Neural cell (in vitro differentiated cells): ENCODE measurements around the gene CDC37L1. TPM values are rescaled to one million over a fixed set of nuclear protein-coding genes. Genes with fewer than 3 reads are reported as not detected.

ENCODE experiments used
- H2AFZ ChIP-seq: fragments of 200-600, 300-800 bp; sonication (generic), shearing (Covaris generic); 2 replicates; pipeline ENCODE4 v1.6.0; 2014; ENCODE audit warnings: low read depth, mild to moderate bottlenecking, antibody characterized with exemption, low read length, moderate library complexity
- H3F3A ChIP-seq: fragments of 200-600 bp; shearing (Covaris generic); 2 replicates; pipeline ENCODE4 v1.6.1; 2016; ENCODE audit warnings: mild to moderate bottlenecking, moderate library complexity, mixed read lengths, antibody characterized with exemption, low read length; ENCODE audit not compliant: insufficient read depth, poor library complexity, severe bottlenecking
- H3K27ac ChIP-seq: fragments of 200-600, 300-800 bp; sonication (generic), shearing (Covaris generic); 2 replicates; pipeline ENCODE4 v1.5.1; 2014; ENCODE audit warnings: mild to moderate bottlenecking, low read length, moderate library complexity
- H3K27me3 ChIP-seq: fragments of 300-800, 200-600 bp; sonication (generic), shearing (Covaris generic); 2 replicates; pipeline ENCODE4 v1.6.0; 2014; ENCODE audit warnings: mild to moderate bottlenecking, low read depth, low read length, moderate library complexity; ENCODE audit not compliant: insufficient read depth
- H3K36me3 ChIP-seq: fragments of 300-800, 200-600 bp; sonication (generic), shearing (Covaris generic); 2 replicates; pipeline ENCODE4 v1.5.1; 2014; ENCODE audit warnings: mild to moderate bottlenecking, antibody characterized with exemption, low read length, moderate library complexity; ENCODE audit not compliant: insufficient read depth
- H3K4me2 ChIP-seq: fragments of 300-800, 200-600 bp; sonication (generic), shearing (Covaris generic); 2 replicates; pipeline ENCODE4 v1.6.0; 2014; ENCODE audit warnings: mild to moderate bottlenecking, low read length
- H3K4me3 ChIP-seq: fragments of 300-800, 200-600 bp; sonication (generic), shearing (Covaris generic); 2 replicates; pipeline ENCODE4 v1.5.1; 2014; ENCODE audit warnings: mild to moderate bottlenecking, low read length, moderate library complexity
- H3K79me2 ChIP-seq: fragments of 200-600 bp; shearing (Covaris generic); replicated peaks from 2 replicates; pipeline ENCODE4 v1.6.0; 2014; ENCODE audit warnings: mild to moderate bottlenecking, low read length, moderate library complexity; ENCODE audit not compliant: insufficient read depth
- H3K9ac ChIP-seq: fragments of 300-800, 200-600 bp; sonication (generic), shearing (Covaris generic); 2 replicates; pipeline ENCODE4 v1.6.1; 2016; ENCODE audit warnings: mild to moderate bottlenecking, low read length, mixed read lengths
- H3K9me2 ChIP-seq: fragments of 200-600 bp; shearing (Covaris generic); 2 replicates; pipeline ENCODE4 v1.6.1; 2016; ENCODE audit warnings: mild to moderate bottlenecking, low read length, mixed read lengths; ENCODE audit not compliant: insufficient read depth
- H3K9me3 ChIP-seq: fragments of 200-600, 300-800 bp; sonication (generic), shearing (Covaris generic); 2 replicates; pipeline ENCODE4 v1.6.1; 2016; ENCODE audit warnings: mild to moderate bottlenecking, mixed run types, low read length, moderate library complexity, mixed read lengths
- H4K20me1 ChIP-seq: fragments of 200-600 bp; shearing (Covaris generic); 2 replicates; pipeline ENCODE4 v1.6.1; 2016; ENCODE audit warnings: mild to moderate bottlenecking, mixed run types; ENCODE audit not compliant: insufficient read depth
- EP300 ChIP-seq: fragments of 450-650 bp; conservative IDR thresholded peaks from 2 replicates; pipeline ENCODE4 v1.6.1; 2014; ENCODE audit warnings: antibody characterized with exemption, mild to moderate bottlenecking, moderate library complexity; ENCODE audit not compliant: poor library complexity, severe bottlenecking
- EZH2 ChIP-seq: fragments of 200-600, 300-800 bp; shearing (Covaris generic), sonication (generic); IDR thresholded peaks from 2 replicates; pipeline ENCODE4 v1.6.1; 2014; ENCODE audit warnings: antibody characterized with exemption, low read length, borderline replicate concordance, mild to moderate bottlenecking; ENCODE audit not compliant: insufficient read depth, poor library complexity, severe bottlenecking
- MXI1 ChIP-seq: fragments of 450-650 bp; conservative IDR thresholded peaks from 2 replicates; pipeline ENCODE4 v1.6.1; 2014; ENCODE audit warnings: antibody characterized with exemption, mild to moderate bottlenecking; ENCODE audit not compliant: poor library complexity, severe bottlenecking
- POLR2AphosphoS5 ChIP-seq: IDR thresholded peaks from 2 replicates; pipeline ENCODE4 v1.6.1; 2012
- RAD21 ChIP-seq: fragments of 450-650 bp; conservative IDR thresholded peaks from 2 replicates; pipeline ENCODE4 v1.6.1; 2014; ENCODE audit warnings: antibody characterized with exemption, mild to moderate bottlenecking, moderate library complexity
- SMC3 ChIP-seq: fragments of 450-650 bp; conservative IDR thresholded peaks from 2 replicates; pipeline ENCODE4 v1.6.1; 2014; ENCODE audit warnings: antibody characterized with exemption, mild to moderate bottlenecking, moderate library complexity; ENCODE audit not compliant: poor library complexity
- TAF1 ChIP-seq: IDR thresholded peaks from 2 replicates; pipeline ENCODE4 v1.6.1; 2012; ENCODE audit warnings: low read depth
- polyA plus RNA-seq: library from polyadenylated mRNA; depleted of rRNA; stranded (reverse); fragments of >200 nt; gene quantifications from 2 replicates; pipeline ENCODE4 v1.2.3, GENCODE V29; 2014
- TF ChIP-seq, protein P1 (sequence below): IDR thresholded peaks from 2 replicates; pipeline ENCODE4 v1.6.1; 2012; ENCODE audit warnings: borderline replicate concordance
- TF ChIP-seq, protein P2 (sequence below): fragments of 450-650 bp; IDR thresholded peaks from 2 replicates; pipeline ENCODE4 v1.5.1; 2014; ENCODE audit warnings: antibody characterized with exemption, mild to moderate bottlenecking, moderate library complexity; ENCODE audit not compliant: poor library complexity, severe bottlenecking

Gene CDC37L1
- polyA plus RNA-seq, 1 donor from 2014 or later: 34.7 TPM

DNA sequence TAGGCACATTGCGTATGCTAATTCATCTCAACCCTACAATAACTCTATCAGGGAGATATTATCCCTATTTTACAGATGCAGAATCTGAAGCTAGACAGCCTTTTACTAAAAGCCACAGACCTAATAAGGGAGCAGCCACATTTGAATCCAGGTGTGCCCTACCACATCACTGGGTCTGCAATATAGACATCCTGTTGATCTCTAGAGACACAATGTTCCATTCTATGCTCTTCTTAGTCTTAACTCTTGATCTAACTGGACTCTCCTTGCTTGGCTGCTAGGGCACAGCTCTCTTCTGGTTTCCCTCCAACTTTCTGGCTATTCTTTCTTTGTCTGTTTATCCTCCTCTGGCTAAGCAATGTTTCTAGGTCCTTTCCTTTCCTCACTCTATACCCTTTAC is 11.7 kb upstream of the CDC37L1 start:
- H3K9me2 ChIP-seq: no peaks in the 10 kb centered on the region
- no peak for TF ChIP-seq EZH2
- TF ChIP-seq, protein P1, sequence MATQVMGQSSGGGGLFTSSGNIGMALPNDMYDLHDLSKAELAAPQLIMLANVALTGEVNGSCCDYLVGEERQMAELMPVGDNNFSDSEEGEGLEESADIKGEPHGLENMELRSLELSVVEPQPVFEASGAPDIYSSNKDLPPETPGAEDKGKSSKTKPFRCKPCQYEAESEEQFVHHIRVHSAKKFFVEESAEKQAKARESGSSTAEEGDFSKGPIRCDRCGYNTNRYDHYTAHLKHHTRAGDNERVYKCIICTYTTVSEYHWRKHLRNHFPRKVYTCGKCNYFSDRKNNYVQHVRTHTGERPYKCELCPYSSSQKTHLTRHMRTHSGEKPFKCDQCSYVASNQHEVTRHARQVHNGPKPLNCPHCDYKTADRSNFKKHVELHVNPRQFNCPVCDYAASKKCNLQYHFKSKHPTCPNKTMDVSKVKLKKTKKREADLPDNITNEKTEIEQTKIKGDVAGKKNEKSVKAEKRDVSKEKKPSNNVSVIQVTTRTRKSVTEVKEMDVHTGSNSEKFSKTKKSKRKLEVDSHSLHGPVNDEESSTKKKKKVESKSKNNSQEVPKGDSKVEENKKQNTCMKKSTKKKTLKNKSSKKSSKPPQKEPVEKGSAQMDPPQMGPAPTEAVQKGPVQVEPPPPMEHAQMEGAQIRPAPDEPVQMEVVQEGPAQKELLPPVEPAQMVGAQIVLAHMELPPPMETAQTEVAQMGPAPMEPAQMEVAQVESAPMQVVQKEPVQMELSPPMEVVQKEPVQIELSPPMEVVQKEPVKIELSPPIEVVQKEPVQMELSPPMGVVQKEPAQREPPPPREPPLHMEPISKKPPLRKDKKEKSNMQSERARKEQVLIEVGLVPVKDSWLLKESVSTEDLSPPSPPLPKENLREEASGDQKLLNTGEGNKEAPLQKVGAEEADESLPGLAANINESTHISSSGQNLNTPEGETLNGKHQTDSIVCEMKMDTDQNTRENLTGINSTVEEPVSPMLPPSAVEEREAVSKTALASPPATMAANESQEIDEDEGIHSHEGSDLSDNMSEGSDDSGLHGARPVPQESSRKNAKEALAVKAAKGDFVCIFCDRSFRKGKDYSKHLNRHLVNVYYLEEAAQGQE: no peak
- TF ChIP-seq SMC3: no peak
- no peak for TF ChIP-seq RAD21
- no peak for TF ChIP-seq MXI1
- no peak for TF ChIP-seq TAF1
- TF ChIP-seq, protein P2, sequence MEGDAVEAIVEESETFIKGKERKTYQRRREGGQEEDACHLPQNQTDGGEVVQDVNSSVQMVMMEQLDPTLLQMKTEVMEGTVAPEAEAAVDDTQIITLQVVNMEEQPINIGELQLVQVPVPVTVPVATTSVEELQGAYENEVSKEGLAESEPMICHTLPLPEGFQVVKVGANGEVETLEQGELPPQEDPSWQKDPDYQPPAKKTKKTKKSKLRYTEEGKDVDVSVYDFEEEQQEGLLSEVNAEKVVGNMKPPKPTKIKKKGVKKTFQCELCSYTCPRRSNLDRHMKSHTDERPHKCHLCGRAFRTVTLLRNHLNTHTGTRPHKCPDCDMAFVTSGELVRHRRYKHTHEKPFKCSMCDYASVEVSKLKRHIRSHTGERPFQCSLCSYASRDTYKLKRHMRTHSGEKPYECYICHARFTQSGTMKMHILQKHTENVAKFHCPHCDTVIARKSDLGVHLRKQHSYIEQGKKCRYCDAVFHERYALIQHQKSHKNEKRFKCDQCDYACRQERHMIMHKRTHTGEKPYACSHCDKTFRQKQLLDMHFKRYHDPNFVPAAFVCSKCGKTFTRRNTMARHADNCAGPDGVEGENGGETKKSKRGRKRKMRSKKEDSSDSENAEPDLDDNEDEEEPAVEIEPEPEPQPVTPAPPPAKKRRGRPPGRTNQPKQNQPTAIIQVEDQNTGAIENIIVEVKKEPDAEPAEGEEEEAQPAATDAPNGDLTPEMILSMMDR: no peak
- no peak for TF ChIP-seq EP300
- no peak for TF ChIP-seq POLR2AphosphoS5
- H3K9ac ChIP-seq: no peak overlapping the region
- no peaks in the 10 kb centered on the region for H3F3A ChIP-seq
- no peaks in the 10 kb centered on the region for H3K36me3 ChIP-seq
- no peak overlapping the region for H3K27ac ChIP-seq
- no peaks in the 10 kb centered on the region for H3K27me3 ChIP-seq
- no peak overlapping the region for H2AFZ ChIP-seq
- no peaks in the 10 kb centered on the region for H3K79me2 ChIP-seq
- no peak overlapping the region for H3K4me2 ChIP-seq
- no peaks in the 10 kb centered on the region for H3K9me3 ChIP-seq
- H3K4me3 ChIP-seq: no peak overlapping the region
- no peaks in the 10 kb centered on the region for H4K20me1 ChIP-seq

GRCh38 chr9:4668604-4669003 is 10.8 kb upstream of the CDC37L1 start:
- Histone ChIP-seq H4K20me1 (no peaks in the 10 kb centered on the region), H3K36me3 (no peaks in the 10 kb centered on the region), H3K27ac (no peak overlapping the region), H3K4me3 (no peak overlapping the region), H2AFZ (no peak overlapping the region), H3K9me2 (no peaks in the 10 kb centered on the region), H3F3A (no peaks in the 10 kb centered on the region), H3K9ac (no peak overlapping the region), H3K9me3 (no peaks in the 10 kb centered on the region), H3K79me2 (no peaks in the 10 kb centered on the region), H3K4me2 (no peak overlapping the region), H3K27me3 (no peaks in the 10 kb centered on the region)
- TF ChIP-seq EZH2 (no peak), RAD21 (no peak), MXI1 (no peak), POLR2AphosphoS5 (no peak)
- TF ChIP-seq, protein P2: no peak
